COR-L47 (cell line): ENCODE measurements around the gene TRNAU1AP.
"Not testable (repeated sequence)": the region's sequence is repeated elsewhere in the genome, so short reads cannot be mapped to it uniquely, and the experiment has no call there.

Experiments
- DNase-seq: peaks from one replicate; lab custom pipeline; 2025; lab: John Stamatoyannopoulos, UW

The TRNAU1AP gene

DNA sequence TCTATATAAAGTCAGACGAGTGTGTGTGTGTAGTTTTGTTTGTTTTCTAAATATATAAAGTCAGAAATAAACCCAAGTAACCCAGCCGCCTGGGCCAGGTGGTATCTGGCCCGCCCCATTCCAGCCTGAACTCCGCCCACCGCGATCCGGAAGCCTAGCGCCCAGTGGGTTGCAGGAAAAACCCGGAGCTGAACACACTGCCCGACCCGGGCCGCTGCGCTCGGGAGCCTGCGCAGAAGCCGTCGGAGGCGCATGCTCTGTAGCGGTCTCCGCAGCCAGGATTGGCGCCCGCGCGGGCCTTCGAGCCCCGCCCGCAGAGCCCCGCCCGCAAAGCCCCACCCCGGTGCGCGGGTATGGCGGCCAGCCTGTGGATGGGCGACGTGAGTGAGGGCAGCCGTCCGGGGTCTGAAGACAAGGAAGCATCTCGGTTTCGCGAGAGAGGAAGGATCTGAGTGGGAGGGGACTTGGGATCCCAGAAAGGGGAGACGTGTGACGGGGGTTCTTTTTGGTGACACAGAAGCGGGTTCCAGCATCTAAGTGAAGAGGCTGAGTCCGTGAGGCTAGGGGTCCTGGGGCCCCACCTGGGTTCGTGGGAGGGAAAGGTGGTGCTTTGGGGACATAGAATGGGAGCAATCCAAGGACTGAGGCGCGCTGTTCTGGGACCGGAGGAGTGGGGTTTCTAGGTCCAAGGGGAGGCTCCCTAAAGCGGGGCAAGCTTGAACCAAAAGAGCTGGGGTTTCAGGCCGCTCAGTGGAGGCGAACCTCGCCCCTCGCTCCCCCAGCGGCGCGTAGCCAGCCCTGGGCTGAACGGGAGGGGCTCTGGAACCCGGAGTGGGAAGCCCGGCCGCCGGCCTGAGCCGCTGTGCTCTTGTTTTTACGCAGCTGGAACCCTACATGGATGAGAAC is at the start of gene TRNAU1AP:
TSS of gene TRNAU1AP (plus strand) at position 328 of the 906 bp plus-strand sequence. CDS start at position 354, 26 bp downstream.
- peak; percentile 96 for DNase-seq

DNA sequence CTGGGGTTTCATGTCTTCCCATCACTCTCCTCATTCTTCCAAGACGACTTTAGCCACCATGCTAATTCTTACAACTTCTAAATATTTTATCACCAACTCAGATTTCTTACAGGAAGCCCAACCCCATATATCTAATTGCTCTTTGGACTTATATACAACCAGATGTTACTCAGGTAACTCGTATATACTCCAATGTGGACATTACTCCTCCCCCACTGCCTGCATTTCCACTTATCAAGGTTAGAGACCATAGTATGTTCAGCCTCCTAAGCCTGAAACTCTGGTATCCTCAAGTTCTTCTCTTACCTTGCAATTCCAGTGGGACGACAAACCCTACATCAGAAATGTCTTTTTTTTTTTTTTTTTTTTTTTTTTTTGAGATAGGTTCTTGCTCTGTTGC is 49.8 kb upstream of the TRNAU1AP start:
- DNase-seq: no peak

DNA sequence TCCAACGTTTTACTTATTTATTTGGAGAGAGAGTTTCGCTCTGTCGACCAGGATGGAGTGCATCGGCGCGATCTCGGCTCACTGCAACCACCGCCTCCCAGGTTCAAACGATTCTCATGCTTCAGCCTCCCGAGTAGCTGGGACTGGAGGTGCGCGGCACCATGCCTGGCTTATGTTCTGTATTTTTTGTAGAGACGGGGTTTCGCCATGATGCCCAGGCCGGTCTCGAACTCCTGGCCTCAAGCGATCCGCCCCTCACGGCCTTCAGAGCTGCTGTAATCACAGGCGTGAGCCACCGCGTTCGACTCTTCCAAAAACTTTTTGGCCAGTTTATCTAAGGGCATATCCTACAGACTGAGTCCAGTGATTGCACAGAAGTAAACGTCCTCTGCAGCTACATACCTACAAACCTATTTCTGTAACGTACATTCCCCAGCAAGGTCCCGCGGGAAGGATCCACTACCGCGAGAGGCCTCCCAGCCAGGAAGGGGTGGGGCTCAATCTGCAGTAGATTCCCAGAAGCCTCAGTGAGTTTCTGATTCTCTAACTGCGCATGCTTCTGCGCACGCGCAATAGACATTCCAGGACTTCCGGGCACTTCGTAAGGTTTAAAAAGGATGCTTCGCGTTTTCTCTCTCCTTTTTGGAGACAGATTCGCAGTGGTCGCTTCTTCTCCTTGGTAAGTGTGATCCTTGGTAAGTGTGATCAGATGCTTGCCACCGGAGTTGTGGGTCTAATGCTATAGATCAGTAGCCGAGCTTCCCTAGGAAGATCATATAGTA is 47.3 kb upstream of the TRNAU1AP start, which contains the start of gene RCC1:
TSS of gene RCC1 (plus strand) at position 638 of the 782 bp plus-strand sequence. CDS start 23,824 bp downstream, outside the sequence.
- peak; percentile 98 for DNase-seq

DNA sequence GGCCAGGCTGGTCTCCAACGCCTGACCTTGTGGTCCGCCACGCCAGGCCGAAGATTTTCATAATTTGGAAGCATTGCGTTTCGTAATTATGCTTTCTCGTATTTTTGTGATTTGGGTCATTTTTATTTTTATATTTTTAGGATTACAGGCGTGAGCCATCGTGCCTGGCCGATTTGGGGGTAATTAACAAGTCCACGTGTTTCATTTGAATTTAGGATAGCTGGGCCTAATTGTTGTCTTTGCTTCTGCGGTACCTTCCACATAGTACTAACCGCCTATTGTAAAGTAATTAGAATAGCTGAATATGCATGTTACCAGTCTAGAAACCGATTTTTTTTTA is 46.0 kb upstream of the TRNAU1AP start:
- DNase-seq: no peak

- no peak for DNase-seq
Measured at GRCh38 chr1:28507247-28507645, 45.6 kb upstream of the TRNAU1AP start.

DNA sequence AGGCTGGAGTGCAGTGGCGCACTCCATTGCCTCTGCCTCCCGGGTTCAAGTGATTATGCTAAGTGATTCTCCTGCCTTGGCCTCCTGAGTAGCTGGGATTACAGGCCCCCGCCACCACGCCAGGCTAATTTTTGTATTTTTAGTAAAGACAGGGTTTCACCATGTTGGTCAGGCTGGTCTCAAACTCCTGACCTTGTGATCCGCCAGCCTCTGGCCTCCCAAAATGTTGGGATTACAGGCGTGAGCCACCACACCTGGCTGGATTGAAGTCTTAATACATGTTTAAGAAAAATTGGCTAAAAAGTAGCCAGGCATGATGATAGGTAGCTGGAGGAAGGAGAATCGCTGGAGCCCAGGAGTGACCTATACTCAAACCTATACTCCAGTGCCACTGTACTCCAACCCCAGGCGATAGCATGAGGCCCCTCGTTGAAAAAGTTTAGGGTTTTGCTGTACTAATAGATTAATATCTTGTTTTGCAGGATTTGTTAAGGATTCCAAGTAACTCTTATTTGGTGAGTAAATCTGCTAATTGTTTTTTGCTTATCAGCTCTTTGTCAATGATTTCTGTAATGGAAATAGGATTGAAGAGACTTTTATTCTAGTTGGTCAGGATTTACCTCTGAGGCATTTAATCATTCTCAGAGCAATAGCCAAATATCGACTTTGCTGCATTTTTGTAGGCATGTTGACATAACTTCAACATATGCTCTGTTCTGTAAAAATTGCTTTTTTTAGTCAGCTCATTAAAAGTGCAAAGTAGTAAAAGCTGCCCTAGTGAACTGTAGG is 45.0 kb upstream of the TRNAU1AP start:
- DNase-seq: no peak

DNA sequence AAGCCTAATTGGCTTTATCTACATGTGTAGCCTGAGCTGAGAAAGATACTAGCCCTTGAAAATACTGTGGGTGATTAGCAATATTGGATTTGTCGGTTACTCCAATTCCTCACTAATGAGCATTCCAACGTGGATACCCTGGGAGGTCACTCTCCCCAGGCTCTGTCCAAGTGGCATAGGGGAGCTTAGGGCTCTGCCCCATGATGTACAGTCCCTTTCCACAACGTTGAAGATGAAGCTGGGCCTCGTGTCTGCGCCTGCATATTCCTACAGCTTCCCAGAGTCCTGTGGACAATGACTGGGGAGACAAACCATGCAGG is 44.5 kb upstream of the TRNAU1AP start:
- no peak for DNase-seq

GRCh38 chr1:28509705-28510272 is 43.1 kb upstream of the TRNAU1AP start:
- no peak for DNase-seq

GRCh38 chr1:28510273-28510969 is 42.5 kb upstream of the TRNAU1AP start:
- DNase-seq: no peak

DNA sequence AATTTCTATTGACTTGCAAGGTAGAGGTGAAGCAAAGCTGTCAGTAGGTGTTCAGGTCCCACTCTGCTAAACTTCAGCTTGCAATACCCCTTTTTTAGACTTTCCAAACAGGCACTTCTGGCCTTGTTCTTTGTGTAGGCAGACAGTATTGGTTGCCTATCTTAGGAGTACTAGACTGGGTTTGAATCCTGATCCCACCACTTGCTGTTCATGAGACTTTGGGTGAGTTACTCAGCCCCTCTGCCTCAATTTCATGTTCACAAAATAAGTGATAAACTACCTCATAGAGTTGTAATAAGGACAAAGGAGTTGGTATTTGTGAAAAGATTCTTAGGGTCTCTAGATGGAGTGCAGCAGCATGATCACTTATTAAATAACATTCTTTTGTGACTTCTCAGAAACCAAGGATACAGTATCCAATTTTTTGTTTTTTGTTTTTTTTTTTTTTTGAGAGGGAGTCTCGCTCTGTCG is 41.9 kb upstream of the TRNAU1AP start:
- no peak for DNase-seq

DNA sequence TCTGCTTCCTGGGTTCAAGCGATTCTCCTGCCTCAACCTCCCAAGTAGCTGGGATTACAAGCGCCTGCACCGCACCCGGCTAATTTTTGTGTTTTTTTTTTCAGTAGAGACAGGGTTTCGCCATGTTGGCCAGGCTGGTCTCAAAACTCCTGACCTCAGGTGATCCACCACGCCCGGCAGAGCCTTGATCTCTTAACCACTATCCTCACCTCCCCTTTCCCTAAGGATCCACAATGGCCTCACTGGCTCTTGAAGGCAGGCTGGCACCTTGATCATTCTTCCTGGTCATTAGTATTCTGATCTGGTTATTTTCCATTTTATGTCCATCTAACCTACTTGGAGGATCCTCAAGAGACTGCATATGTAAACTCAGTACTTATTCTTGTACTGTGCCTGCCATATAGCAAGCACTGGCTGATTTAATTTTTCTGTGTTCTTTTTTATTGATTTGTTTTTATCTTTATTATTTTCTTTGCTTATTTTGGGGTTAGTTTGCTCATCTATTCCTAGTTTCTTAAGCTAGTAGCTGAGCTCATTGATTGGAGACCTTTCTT is 40.8 kb upstream of the TRNAU1AP start:
- DNase-seq: no peak

GRCh38 chr1:28514445-28514933 is 38.4 kb upstream of the TRNAU1AP start:
- not testable (repeated sequence) for DNase-seq

DNA sequence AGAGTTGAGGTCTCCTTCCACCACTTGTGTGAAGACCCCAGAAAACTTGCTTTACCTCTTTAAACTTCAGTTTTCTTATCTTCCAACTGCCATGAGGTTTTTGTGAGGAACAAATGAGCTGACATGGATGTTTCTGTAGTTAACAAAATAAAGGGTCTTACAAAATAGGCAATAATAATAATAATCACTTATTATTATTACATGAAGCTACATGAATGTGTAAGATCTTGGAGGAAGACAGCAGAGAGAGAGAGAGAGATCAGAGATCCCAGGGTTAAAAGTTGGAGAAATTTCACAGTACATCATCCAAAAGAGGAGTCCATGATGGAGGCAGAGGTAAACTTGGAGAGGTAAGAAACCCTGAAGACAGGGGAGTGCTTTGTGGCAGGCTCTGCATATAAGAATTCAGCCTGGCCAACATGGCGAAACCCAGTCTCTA is 36.3 kb upstream of the TRNAU1AP start:
- no peak for DNase-seq

- no peak for DNase-seq
Measured at GRCh38 chr1:28517649-28517999, 35.3 kb upstream of the TRNAU1AP start.

GRCh38 chr1:28518000-28518744 is 34.7 kb upstream of the TRNAU1AP start:
- DNase-seq: peak; percentile 82

DNA sequence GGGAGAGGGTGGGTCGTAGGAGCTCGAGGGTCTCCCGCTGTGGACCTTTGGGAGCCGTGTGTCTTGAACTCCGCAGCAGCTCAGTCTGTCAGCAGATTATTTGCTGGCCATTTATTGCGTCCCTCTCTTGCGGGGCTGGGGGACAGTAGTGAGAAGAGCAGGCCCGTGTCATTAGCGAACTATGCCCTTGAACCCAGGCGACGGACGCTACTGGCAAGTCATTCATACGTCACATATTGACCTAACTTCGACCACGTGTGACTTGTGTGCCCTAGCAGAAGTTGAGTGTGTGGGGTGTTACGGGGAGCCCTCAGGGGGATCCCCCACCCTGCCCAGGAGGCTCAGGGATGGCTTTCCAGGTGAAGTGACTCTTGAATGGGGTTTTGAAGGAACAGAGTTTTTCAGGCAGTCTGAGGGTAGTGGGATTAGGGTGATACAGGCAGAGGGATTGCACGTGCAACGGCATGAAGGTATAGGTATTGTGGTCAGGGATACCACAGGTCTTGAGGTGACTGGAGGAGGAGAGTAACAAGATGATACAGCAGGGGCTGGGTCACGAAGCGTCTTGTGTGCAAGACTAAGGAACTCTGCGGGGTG is 34.0 kb upstream of the TRNAU1AP start:
- DNase-seq: no peak

DNA sequence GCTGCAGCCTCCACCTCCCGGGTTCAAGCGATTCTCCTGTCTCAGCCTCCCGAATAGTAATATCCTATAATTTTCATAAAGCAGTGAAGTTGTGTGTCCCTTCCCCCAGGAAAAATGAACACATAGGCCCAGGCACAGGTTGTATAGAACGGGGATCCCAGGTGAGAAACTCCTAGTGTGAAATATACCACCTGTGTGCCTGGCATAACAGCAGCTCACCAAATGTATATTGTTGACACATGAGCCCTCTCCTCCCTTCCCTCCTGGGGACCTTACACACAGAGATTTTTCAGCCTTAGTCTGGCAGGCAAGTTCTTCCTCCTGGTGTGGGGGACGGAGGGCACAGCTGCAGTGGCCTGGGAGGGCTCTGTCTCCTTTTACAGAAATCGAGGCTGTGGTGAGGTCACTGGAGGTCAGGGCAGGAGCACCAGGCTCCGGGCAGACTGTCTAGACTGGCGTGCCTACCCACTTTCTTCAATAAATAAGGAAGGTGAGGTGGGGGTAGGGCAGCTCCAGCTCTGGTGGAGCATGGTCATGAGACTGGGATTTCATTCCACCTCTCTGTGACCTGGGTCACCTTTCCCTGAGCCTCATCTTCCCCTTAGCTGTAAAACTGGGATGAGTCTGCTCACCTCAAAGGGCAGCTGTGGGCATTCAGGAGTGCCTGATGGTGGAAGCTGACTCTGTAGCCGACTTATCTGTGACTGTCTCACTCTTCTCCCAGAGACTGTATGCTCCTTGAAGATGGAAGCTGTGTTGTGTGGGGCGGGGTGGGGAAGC is 32.7 kb upstream of the TRNAU1AP start:
- no peak for DNase-seq

DNA sequence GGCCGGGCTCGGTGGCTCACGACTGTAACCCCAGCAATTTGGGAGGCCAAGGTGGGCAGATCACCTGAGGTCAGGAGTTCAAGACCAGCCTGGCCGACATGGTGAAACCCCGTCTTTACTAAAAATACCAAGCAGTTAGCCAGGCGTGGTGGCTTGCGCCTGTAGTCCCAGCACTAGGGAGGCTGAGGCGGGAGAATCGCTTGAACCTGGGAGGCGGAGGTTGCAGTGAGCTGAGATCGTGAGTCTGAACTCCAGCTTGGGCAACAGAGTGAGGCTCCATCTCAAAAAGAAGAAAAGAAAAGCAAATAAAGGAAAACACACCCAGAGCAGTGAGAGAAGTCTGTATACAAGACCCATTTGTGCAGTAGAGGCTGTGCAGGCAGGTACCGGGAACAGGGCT is 32.1 kb upstream of the TRNAU1AP start:
- DNase-seq: not testable (repeated sequence)
